ENCODE data around the gene DNAH2. TPM values are rescaled to one million over a fixed set of nuclear protein-coding genes. Genes with fewer than 3 reads are reported as not detected.
"Not testable (repeated sequence)": the region's sequence is repeated elsewhere in the genome, so short reads cannot be mapped to it uniquely, and the experiment has no call there.

The DNAH2 gene
- total RNA-seq, 4 donors from 2014 or later: under 0.01 to 1.4 (median under 0.01) TPM

DNA sequence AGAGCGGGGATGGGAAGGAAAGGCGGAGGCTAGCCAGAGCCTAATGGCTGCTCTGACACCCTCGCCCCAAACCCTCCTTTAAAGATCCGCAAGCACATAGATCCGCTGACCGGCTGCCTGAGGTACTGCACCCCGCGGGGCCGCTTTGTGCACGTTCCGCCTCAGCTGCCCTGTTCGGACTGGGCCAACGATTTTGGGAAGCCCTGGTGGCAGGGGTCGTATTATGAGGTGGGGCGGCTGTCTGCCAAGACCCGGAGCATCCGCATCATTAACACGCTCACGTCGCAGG, 140.9 kb downstream of the DNAH2 start:
- peak overlapping the region; percentile 86 to 97 (median 92) for H3K27ac ChIP-seq
- no peak for DNase-seq (ENCODE audit: low spot score in 2 of 2)
- WGBS, 2 donors: 15 to 32% methylated on average over 20 of the region's 20 CpGs
- TF ChIP-seq EP300 (IDR thresholded peaks at IDR 0.05) (no peak), POLR2A (IDR thresholded peaks at IDR 0.05) (no peak)
- TF ChIP-seq, protein P1, sequence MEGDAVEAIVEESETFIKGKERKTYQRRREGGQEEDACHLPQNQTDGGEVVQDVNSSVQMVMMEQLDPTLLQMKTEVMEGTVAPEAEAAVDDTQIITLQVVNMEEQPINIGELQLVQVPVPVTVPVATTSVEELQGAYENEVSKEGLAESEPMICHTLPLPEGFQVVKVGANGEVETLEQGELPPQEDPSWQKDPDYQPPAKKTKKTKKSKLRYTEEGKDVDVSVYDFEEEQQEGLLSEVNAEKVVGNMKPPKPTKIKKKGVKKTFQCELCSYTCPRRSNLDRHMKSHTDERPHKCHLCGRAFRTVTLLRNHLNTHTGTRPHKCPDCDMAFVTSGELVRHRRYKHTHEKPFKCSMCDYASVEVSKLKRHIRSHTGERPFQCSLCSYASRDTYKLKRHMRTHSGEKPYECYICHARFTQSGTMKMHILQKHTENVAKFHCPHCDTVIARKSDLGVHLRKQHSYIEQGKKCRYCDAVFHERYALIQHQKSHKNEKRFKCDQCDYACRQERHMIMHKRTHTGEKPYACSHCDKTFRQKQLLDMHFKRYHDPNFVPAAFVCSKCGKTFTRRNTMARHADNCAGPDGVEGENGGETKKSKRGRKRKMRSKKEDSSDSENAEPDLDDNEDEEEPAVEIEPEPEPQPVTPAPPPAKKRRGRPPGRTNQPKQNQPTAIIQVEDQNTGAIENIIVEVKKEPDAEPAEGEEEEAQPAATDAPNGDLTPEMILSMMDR (IDR thresholded peaks at IDR 0.05): peak in 3 of 5 experiments; percentile 15 to 53 (median 19)
- peaks cover 0 to 38% (median 30%) of the 10 kb centered on the region in 4 donors for H3K4me1 ChIP-seq
- no peaks in the 10 kb centered on the region for H3K9me3 ChIP-seq
- H3K36me3 ChIP-seq: peaks cover 0 to 28% (median 0%) of the 10 kb centered on the region in 3 donors
- H3K4me3 ChIP-seq: peak overlapping the region; percentile 66 to 78 (median 69)
- no peaks in the 10 kb centered on the region for H3K27me3 ChIP-seq

DNA sequence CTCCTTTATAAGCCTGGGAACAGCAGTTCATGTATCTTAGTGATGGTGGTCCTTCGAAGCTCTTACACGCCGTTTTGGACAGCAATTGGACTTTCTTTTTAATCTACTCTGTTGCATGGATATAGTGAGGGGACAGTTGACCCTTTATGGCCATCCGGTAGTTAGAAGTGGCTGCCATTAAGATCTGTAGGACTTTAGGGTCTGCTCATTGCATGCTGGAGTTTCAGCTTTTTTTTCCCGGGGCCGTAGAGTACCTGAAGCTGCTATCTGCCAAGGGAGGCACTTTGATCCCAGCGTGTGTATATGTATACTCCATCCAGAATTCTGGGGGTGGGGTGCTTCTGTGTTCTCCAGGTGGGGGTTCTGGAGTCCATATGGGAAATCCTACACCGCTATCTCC, 141.5 kb downstream of the DNAH2 start:
- Histone ChIP-seq H3K27ac (no peak overlapping the region), H3K9me3 (no peaks in the 10 kb centered on the region), H3K4me1 (peaks cover 0 to 38% (median 30%) of the 10 kb centered on the region in 4 donors), H3K27me3 (no peaks in the 10 kb centered on the region), H3K4me3 (peak overlapping the region in 2 of 4 donors; percentile 67 to 71), H3K36me3 (peaks cover 0 to 22% (median 0%) of the 10 kb centered on the region in 3 donors)
- 77 to 80% methylated on average over 8 of the region's 8 CpGs for WGBS, 2 donors
- TF ChIP-seq POLR2A (IDR thresholded peaks at IDR 0.05) (no peak), EP300 (IDR thresholded peaks at IDR 0.05) (no peak)
- TF ChIP-seq, protein P1 (IDR thresholded peaks at IDR 0.05): no peak
- DNase-seq (ENCODE audit: low spot score in 2 of 2): no peak

DNA sequence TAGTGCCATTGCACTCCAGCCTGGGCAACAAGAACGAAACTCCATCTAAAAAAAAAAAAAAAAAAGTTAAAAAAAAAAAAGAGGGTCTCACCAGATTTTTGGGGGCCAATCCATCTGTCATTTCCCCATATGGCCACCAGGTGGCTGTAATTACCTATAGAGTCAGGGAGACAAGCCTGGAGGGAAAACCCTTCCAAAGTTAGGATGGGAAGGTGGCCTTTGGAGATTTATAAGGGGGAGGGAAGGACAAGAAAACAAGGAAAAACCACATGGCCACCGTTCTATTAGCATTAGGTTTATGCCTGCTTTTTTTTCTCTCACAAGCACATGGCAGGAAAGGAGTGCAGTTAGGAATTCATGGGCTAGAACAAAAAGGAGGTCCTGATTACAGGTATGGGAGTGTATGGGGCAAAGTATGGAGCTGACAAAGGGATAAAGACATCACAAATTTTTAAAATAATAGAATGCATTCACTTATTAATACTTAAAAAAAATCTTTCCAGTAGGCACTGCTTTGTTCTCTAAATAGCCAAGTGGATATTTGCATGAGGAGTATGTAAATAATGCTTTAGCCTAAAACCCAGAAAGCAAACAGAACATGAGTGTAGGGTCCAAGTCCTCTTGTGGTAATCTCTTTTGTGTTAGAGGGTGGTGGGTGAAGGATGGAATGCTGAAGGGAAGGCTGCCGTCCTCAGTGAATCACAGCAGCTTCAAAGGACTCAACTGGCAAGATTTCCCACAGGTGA, 145.3 kb downstream of the DNAH2 start:
- peak; percentile 26 to 71 for DNase-seq (ENCODE audit: low spot score in 2 of 2)
- TF ChIP-seq, protein P1 (IDR thresholded peaks at IDR 0.05): peak; percentile 53 to 87 (median 84)
- TF ChIP-seq EP300 (IDR thresholded peaks at IDR 0.05) (peak in 1 of 2 donors; percentile 7), POLR2A (IDR thresholded peaks at IDR 0.05) (no peak)
- no peaks in the 10 kb centered on the region for H3K9me3 ChIP-seq
- peaks cover 0 to 30% (median 0%) of the 10 kb centered on the region in 3 donors for H3K36me3 ChIP-seq
- peaks cover 0 to 18% (median 11%) of the 10 kb centered on the region in 4 donors for H3K4me1 ChIP-seq
- H3K27me3 ChIP-seq: no peaks in the 10 kb centered on the region
- H3K27ac ChIP-seq: no peak overlapping the region
- no peak overlapping the region for H3K4me3 ChIP-seq
- WGBS, 2 donors: 32 to 39% methylated on average over 3 of the region's 3 CpGs

DNA sequence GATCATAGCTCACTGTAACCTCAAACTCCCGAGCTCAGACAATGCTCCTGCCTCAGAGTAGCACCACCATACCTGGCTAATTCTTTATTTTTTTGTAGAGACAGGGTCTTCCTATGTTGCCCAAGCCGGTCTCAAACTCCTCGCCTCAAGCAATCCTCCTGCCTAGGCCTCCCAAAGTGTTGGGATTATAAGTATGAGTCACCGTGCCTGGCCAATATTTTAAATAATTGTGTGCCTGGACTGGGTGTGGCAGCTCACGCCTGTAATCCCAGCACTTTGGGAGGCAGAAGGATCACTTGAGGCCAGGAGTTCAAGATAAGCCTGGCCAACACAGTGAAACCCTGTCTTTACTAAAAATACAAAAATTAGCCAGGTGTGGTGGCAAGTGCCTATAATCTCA, 146.8 kb downstream of the DNAH2 start:
- H3K27me3 ChIP-seq; H3K27ac ChIP-seq; H3K4me1 ChIP-seq; DNase-seq (ENCODE audit: low spot score in 2 of 2); H3K9me3 ChIP-seq; H3K4me3 ChIP-seq: not testable (repeated sequence)
- peaks cover 0 to 29% (median 0%) of the 10 kb centered on the region in 3 donors for H3K36me3 ChIP-seq
- WGBS, 2 donors: 75 to 84% methylated on average over 5 of the region's 5 CpGs

DNA sequence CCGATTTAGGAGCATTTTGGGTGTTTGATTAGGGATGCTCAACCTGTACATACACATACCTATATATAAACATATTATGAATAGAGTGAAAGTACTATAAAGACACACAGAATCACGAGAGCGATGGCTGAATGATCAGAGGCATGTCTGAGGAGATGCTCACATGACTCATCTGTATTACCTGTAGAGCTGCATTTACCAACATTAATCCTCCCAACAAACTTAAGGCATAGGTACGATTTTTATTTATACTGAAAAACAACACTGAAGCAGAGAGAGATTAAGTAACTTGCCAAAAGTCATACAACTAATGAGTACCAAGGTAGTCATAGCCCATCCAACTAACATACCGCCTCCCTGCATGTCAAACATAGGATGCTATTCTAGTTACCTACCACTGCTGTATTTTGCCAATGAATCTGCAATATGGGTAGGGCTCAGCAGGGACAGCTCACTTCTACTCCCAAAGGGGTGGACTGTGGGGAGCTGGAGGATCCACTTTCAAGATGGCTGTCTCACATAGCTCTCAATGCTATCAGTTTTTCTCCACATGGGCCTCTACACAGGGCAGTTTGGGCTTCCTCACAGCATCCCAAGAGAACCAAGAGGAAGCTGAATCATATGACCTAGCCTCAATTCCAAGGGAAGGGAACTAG, 147.6 kb downstream of the DNAH2 start:
- DNase-seq (ENCODE audit: low spot score in 2 of 2): no peak
- Histone ChIP-seq H3K36me3 (peaks cover 0 to 23% (median 0%) of the 10 kb centered on the region in 3 donors), H3K27me3 (no peaks in the 10 kb centered on the region), H3K9me3 (no peaks in the 10 kb centered on the region), H3K4me1 (peaks cover 0 to 6% (median 0%) of the 10 kb centered on the region in 4 donors), H3K4me3 (no peak overlapping the region), H3K27ac (no peak overlapping the region)
- 85 to 93% methylated on average over 5 of the region's 5 CpGs for WGBS, 2 donors
- TF ChIP-seq, protein P1 (IDR thresholded peaks at IDR 0.05): no peak
- TF ChIP-seq POLR2A (IDR thresholded peaks at IDR 0.05) (no peak), EP300 (IDR thresholded peaks at IDR 0.05) (no peak)

Measured in tibial nerve (tissue), 4 donors.